Gastrocnemius medialis (tissue), 4 donors: ENCODE measurements around the gene TUT4. TPM values are rescaled to one million over a fixed set of nuclear protein-coding genes. Genes with fewer than 3 reads are reported as not detected.

Experiments used
- ATAC-seq, 2 donors: fragments of 150-250 bp; one replicate each; pipeline ENCODE4 v1.9.1; 2016
- DNase-seq, 2 donors: peaks; one replicate each; pipeline ENCODE4 v3.0.0-alpha.2; 2019
- H3K27ac ChIP-seq, 4 donors: fragments of 200-600 bp; sonication (generic); 1 replicate in 1 of 4; 2 replicates in 3 of 4; pipeline ENCODE4 v1.5.1; 2016 to 2018; ENCODE audit warnings: mild to moderate bottlenecking in 2 of 4, moderate library complexity in 1 of 4
- H3K27me3 ChIP-seq, 3 donors: fragments of 200-600 bp; sonication (generic) in 2 of 3; 1 replicate in 1 of 3; 2 replicates in 2 of 3; pipeline versions ENCODE4 v1.5.1 to v1.6.0; 2016 to 2019; ENCODE audit warnings: mild to moderate bottlenecking in 1 of 3, moderate library complexity in 1 of 3
- H3K36me3 ChIP-seq, 2 donors: fragments of 200-600 bp; sonication (generic) in 1 of 2; one replicate each; pipeline ENCODE4 v1.5.1; 2017 to 2018
- H3K4me1 ChIP-seq, 2 donors: fragments of 200-600 bp; sonication (generic) in 1 of 2; one replicate each; pipeline ENCODE4 v1.5.1; 2016 to 2017; ENCODE audit warnings: mild to moderate bottlenecking in 2 of 2
- H3K4me3 ChIP-seq, 4 donors: fragments of 200-600 bp; sonication (generic) in 3 of 4; 1 replicate in 1 of 4; 2 replicates in 3 of 4; pipeline ENCODE4 v1.5.1; 2016 to 2019; ENCODE audit warnings: mild to moderate bottlenecking in 2 of 4
- H3K9me3 ChIP-seq, 3 donors: fragments of 200-600 bp; sonication (generic) in 2 of 3; 1 replicate in 1 of 3; 2 replicates in 2 of 3; pipeline ENCODE4 v1.5.1; 2016 to 2019
- POLR2A ChIP-seq, 2 donors: fragments of 450-650 bp; IDR thresholded peaks; one replicate each; pipeline ENCODE4 v1.6.1; 2017; ENCODE audit warnings: antibody characterized with exemption in 2 of 2, mild to moderate bottlenecking in 2 of 2, moderate library complexity in 2 of 2
- in situ Hi-C, 4 donors: fragments of 200-750 bp; cut with MboI; loops; one replicate each; pipeline versions ENCODE4 v1.15.0 to v1.8.0; 2017; ENCODE audit warnings: low sequenced_read_pairs in 4 of 4
- intact Hi-C: fragments of 100-400 bp; cut with DNase I; formaldehyde crosslinking; loops from one replicate; pipeline ENCODE4 v1.15.1; 2023; ENCODE audit warnings: low total_unique reads
- total RNA-seq, 4 donors: library from RNA; depleted of rRNA; stranded (reverse); fragments of >200 nt; gene quantifications; one replicate each; pipeline versions ENCODE4 v1.1.0 to v1.2.3, GENCODE V29; 2016
- TF ChIP-seq, protein P1 (sequence below), 5 experiments: fragments of 450-650 bp in 3 of 5; fragments of 200-600 bp in 2 of 5; sonication (generic) in 2 of 5; IDR thresholded peaks in 4 of 5; conservative IDR thresholded peaks in 1 of 5; 1 replicate in 4 of 5; 2 replicates in 1 of 5; pipeline ENCODE4 v1.5.1; 2016 to 2019; ENCODE audit warnings: antibody characterized with exemption in 5 of 5, mild to moderate bottlenecking in 3 of 5, moderate library complexity in 3 of 5

The TUT4 gene
- total RNA-seq, 4 donors from 2014 or later = 51.7 to 152 (median 67.5) TPM

DNA sequence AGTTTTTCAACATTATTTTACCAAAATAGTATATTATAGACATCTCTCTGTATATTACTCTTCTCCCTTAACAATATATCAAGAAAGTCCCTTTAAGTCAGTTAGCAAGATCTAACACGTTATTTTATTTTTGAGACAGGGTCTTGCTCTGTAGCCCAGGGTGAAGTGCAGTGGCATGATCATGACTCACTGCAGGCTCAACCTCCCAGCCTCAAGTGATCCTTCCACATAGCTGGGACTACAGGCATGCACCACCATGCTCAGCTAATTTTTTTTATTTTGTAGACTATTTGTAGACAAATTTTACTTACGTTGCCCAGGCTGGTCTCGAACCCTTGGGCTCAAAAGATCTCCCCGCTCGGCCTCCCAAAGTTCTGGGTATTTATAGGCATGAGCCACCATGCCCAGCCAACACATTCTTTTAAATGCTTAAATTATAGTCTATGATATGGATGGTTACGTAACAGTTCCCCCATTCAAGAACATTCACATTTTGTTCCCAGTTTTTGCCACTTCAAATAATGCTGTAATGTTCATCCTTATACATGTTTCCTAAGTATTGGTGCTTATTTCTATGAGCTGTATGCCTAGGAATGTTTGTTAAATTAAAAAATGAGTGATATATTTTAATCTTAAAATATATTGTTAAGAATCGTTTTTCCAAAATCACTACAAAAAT is 70.4 kb downstream of the TUT4 start:
- TF ChIP-seq POLR2A (IDR thresholded peaks at IDR 0.05) = no peak
- TF ChIP-seq, protein P1, sequence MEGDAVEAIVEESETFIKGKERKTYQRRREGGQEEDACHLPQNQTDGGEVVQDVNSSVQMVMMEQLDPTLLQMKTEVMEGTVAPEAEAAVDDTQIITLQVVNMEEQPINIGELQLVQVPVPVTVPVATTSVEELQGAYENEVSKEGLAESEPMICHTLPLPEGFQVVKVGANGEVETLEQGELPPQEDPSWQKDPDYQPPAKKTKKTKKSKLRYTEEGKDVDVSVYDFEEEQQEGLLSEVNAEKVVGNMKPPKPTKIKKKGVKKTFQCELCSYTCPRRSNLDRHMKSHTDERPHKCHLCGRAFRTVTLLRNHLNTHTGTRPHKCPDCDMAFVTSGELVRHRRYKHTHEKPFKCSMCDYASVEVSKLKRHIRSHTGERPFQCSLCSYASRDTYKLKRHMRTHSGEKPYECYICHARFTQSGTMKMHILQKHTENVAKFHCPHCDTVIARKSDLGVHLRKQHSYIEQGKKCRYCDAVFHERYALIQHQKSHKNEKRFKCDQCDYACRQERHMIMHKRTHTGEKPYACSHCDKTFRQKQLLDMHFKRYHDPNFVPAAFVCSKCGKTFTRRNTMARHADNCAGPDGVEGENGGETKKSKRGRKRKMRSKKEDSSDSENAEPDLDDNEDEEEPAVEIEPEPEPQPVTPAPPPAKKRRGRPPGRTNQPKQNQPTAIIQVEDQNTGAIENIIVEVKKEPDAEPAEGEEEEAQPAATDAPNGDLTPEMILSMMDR (IDR thresholded peaks at IDR 0.05 in 4 of 5, conservative IDR thresholded peaks at IDR 0.05 in 1 of 5) = no peak
- DNase-seq = no peak
- intact Hi-C loops (loop anchor here (10.0 kb wide), 1 partner anchor 202 kb away; no protein-coding TSS in a partner anchor), in situ Hi-C loops (no loop called here)
- H3K9me3 ChIP-seq = no peaks in the 10 kb centered on the region
- no peak overlapping the region for H3K27ac ChIP-seq
- ATAC-seq = no peak
- no peaks in the 10 kb centered on the region for H3K4me1 ChIP-seq
- H3K4me3 ChIP-seq = no peak overlapping the region
- H3K27me3 ChIP-seq = no peaks in the 10 kb centered on the region
- H3K36me3 ChIP-seq = peaks cover 0 to 15% of the 10 kb centered on the region in 2 donors

DNA sequence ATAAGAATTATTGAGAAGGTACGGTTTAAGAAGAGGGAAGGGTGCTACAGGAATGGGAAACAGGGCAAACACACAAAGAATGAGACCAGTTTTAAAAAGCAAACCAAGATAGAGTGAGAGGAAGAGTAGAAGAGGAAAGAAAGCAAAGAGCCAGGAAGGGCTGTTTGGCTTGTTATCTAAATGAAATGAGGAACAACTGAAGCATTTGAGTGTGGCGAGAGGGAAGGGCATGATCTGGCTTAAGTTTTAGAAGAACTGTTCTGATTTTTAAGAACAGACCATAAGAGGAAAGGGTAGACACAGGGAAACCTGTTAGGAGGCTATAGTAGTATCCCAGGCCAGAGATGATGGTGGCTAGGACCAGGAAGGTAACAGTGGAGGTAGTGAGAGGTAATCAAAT is 73.8 kb downstream of the TUT4 start:
- Histone ChIP-seq H3K4me1 (no peaks in the 10 kb centered on the region), H3K27ac (no peak overlapping the region), H3K4me3 (no peak overlapping the region), H3K9me3 (no peaks in the 10 kb centered on the region), H3K27me3 (no peaks in the 10 kb centered on the region), H3K36me3 (peaks cover 0 to 24% of the 10 kb centered on the region in 2 donors)
- no peak for ATAC-seq
- in situ Hi-C loops (no loop called here), intact Hi-C loops (no loop called here)
- no peak for DNase-seq
- TF ChIP-seq, protein P1 (IDR thresholded peaks at IDR 0.05 in 4 of 5, conservative IDR thresholded peaks at IDR 0.05 in 1 of 5) = no peak

DNA sequence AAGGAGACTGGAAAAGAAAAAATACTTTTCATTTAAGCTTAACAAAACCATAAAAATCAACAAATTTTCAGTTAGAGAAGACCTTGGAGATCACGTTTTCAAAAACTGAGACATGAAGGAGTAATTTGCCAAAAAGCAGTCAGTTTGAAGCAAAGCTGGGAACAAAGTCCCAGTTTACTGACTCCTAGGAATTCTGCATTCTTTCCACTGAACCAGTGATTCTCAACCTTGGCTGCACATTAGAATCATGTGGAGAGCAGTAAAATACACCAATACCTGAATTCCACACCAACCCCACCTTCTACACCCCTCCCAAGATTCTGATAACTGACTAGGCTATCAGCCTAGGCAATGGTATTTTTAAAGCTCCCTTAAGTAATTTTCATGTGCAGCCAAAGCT is 75.0 kb downstream of the TUT4 start:
- Histone ChIP-seq H3K4me1 (no peaks in the 10 kb centered on the region), H3K27me3 (no peaks in the 10 kb centered on the region), H3K4me3 (no peak overlapping the region), H3K36me3 (peaks cover 0 to 24% of the 10 kb centered on the region in 2 donors), H3K9me3 (no peaks in the 10 kb centered on the region), H3K27ac (no peak overlapping the region)
- DNase-seq (no peak), ATAC-seq (no peak)
- no peak for TF ChIP-seq POLR2A (IDR thresholded peaks at IDR 0.05)
- TF ChIP-seq, protein P1 (IDR thresholded peaks at IDR 0.05 in 4 of 5, conservative IDR thresholded peaks at IDR 0.05 in 1 of 5) = no peak
- intact Hi-C loops = no loop called here
- in situ Hi-C loops = no loop called here

DNA sequence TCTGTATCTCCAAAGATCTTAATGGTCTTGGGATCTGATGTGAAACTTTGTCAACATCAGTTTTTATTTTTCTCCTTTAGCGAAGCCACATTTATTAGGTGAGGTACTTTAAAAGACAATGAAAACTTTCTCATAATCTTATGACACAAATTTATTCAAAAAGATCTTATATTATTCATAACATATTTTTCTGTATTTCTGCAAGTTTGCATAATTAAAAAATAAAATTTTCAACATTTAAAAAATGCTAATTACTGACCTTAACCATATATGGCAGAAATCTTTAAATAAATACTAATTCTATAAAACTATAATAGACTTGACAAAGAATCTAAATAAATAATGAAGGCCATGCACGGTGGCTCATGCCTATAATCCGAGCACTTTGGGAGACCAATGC is 75.9 kb downstream of the TUT4 start:
- H3K9me3 ChIP-seq = no peaks in the 10 kb centered on the region
- DNase-seq (no peak), ATAC-seq (no peak)
- H3K4me3 ChIP-seq = no peak overlapping the region
- H3K27me3 ChIP-seq = no peaks in the 10 kb centered on the region
- H3K4me1 ChIP-seq = no peaks in the 10 kb centered on the region
- TF ChIP-seq POLR2A (IDR thresholded peaks at IDR 0.05) = no peak
- TF ChIP-seq, protein P1 (IDR thresholded peaks at IDR 0.05 in 4 of 5, conservative IDR thresholded peaks at IDR 0.05 in 1 of 5) = no peak
- in situ Hi-C loops = no loop called here
- H3K36me3 ChIP-seq = peaks cover 0 to 24% of the 10 kb centered on the region in 2 donors
- H3K27ac ChIP-seq = no peak overlapping the region
- intact Hi-C loops = no loop called here

DNA sequence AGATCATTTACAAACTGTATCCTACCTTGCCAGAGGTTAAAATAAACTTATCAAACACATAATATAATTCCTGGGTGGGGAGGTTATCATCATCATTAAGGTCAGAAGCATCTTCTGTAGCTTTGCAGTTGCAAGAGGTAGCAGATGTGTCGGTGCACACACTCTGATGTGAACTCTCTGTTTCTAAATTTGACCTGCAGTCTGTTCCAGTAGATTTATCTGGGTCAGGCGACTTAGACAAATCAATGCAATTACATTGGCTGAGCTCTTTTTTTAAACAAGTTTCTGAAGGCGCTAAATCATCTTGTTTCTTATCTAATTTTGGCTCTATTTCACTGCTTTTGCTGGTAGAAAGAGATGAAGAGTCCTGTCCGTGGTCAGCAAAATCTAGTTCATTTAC is 78.1 kb downstream of the TUT4 start:
- Histone ChIP-seq H3K4me1 (no peaks in the 10 kb centered on the region), H3K27ac (no peak overlapping the region), H3K9me3 (no peaks in the 10 kb centered on the region), H3K36me3 (peaks cover 0 to 14% of the 10 kb centered on the region in 2 donors), H3K4me3 (no peak overlapping the region), H3K27me3 (no peaks in the 10 kb centered on the region)
- intact Hi-C loops = no loop called here
- DNase-seq (no peak), ATAC-seq (no peak)
- no peak for TF ChIP-seq POLR2A (IDR thresholded peaks at IDR 0.05)
- TF ChIP-seq, protein P1 (IDR thresholded peaks at IDR 0.05 in 4 of 5, conservative IDR thresholded peaks at IDR 0.05 in 1 of 5) = no peak
- in situ Hi-C loops = no loop called here
